Fibroblast of gingiva (primary cell): ENCODE results near the gene MEIKIN.

Experiments
- DNase-seq: peaks from one replicate; pipeline ENCODE4 v3.0.0-alpha.2; 2011; ENCODE audit warnings: low read depth

MEIKIN gene

DNA sequence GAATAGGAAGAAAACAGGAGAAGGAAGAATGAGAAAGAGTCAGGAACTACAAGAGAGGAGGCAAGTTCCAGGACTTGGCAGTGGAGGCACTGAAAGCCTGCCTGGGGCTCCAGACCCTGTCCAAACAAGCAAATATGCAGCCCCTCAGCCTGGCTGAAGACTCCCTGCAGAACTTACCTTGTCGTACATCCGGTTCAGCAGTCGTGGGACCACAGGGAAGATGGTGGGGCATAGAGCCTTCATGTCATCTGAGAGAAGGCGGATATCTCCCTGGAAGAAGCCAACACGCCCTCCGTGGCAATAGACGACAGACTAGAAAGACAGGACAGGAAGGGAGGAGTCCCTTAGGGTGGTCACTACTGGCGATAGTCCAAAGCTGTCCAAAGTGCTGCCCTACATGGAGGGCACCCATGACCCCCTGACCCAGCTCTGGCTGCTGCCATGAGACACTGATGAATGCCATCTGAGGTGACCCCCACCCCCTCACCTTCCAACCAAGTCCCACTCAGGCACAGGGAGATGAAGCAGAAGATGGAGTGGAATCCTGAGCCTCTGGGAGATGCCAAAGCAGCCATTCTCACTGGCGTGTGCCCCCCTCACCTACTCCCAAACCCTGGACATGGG, 27.7 kb upstream of the MEIKIN start:
- no peak for DNase-seq

GRCh38 chr5:131968396-131968954, 23.0 kb upstream of the MEIKIN start:
- DNase-seq, result no peak

DNA sequence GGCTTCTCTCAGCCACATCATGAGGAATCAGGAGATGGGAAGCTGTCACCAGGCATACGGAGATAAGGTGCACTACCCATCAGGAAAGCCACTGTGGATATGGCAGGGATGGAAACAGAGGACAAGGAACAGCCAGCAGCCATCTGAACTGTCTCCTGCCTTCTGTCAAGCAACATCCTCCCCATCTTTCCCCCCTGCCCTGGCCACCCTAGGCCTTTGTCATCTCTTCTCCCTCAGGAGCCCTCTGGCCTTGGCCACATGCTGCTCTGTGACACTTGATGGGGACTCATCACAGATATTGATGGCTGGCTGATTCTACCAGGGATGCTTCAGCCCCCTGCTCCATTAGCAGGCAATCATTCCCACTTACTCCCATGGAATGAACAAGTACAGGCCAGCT, 21.1 kb upstream of the MEIKIN start:
- DNase-seq, result no peak

- DNase-seq, result no peak
Observed at GRCh38 chr5:131965826-131966415, 20.5 kb upstream of the MEIKIN start.

DNA sequence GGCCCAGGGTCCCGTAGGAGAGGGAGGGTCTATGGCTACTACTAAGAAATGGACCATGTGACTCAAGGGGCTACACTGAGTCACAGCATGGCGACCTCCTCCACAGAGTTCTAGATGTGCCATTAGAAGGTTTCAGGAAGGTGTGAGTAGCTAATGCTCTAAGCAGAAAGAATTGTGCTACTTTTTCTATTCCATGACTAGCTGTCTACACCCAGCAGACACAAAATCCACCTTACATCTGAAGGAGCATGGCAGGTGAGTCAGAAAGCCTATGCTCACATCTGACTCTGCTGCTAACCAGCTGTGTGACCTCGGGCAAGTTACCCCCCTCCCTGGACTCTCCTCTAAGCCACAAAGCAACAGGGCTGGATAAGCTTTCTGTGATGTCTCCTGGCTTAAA, 14.4 kb upstream of the MEIKIN start:
- no peak for DNase-seq

DNA sequence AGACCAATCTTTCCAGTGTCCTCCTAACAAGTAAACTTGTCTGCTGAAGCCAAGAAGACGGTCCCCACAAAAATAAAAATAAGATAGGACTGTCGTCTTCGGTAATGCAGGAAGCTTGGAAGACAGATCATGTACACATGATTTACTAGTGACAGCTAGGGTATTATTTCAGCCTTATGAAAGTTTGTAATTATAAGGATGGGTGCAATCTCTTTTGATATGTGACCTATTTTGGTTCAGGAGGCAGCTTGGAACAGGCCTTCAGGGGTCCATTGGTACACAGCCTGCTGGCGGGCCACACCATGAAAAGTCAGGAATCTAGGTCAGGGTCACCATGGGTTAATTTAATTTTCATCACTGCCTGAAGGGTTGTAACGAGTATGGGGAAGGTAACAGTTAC, 13.7 kb upstream of the MEIKIN start:
- DNase-seq, result no peak

DNA sequence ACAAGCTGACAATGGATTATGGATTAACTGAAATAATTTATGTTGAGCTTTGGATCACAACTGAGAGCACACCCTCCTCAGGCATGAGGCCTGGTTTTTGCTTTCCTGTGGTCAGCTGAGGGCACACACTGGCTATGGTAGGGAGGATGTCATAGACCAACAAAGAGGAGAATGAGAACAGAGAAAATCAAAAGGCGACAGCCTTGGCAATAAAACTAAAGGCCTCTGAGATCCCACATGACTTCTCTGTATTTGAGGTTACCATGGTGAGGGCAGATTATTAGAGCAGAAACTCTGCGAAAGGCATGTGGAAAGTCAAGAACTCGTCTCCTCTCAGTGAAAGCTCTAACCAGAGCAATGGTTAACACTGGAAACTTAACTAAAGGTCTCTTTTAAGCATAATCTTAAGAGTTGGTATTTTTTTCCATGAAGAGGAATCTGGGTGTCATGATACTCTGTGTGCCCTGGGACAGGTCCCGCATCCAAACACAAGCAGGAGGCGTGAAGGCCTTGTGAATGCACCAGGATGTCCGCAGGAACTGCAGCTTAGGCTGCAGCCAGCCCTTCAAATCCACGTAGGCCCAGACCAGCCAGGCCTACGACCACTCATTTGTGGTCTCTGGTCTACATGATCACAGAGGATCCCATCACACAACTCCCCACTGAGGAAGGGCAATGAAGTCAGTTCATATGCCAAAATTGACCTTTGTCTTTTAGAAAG, 12.4 kb upstream of the MEIKIN start:
- DNase-seq, result no peak

DNA sequence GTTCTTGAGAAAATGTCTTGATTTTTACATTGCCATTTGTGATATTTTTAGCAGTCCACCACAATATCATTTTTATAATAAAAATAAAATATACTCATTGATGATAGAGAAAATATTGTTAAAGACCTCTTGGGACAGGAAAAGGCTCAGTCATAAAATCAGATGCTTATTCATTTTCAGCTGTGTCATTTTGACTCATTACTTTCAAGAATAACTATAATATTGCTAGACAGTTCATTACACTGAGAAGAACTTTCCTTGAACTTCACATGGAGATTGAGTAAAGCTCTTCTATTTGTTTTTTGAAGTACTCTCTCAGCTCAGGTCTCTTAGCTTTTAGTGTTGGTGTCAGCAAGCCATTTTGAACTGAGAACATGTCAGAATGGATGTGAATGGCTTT, 8.5 kb upstream of the MEIKIN start:
- DNase-seq, result no peak

DNA sequence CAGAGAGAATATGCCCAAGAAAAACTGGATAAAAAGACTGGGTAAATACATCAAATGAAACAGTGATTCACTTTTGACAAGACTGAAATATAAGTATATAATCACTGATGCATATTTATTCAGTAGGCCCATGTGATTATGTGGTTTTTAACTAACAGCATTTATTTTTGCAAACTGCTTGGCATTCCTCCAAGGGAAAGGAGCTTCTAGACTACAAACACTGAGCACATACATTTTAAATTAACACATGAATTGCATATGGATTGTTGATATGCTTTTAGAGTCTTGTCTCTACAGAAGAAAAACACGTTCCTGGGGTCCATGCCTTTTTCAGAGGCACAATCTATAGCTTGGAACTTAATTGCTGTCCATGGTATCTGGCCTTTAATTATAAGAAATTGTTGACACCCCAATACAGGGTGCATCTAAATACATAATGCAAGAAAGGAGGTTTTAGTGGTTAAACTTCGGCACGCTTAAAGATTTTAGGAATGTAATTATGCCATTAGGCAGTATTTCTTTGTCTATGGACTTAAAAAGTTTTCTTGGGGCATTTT, 6.9 kb upstream of the MEIKIN start:
- peak; percentile 12 for DNase-seq

- no peak for DNase-seq
Observed at GRCh38 chr5:131950706-131951105, 5.2 kb upstream of the MEIKIN start.

DNA sequence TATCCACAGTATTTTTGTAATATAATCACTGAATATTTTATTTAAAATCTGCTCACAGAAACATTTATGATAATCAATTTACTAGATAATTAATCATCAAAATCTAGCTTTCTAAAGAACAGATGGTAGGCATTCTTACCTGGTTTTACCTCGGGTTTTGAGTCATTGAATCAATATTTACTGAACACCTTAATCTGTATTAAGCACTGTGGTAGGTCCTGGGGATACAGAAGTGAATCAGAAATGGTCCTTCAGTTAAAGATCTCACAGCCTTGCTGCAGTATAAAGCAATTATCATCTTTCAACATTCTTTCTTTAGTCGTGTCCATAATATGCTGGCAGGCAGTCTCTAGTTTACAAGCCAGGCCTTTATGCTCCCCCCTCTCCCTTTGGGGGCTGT, 2.0 kb upstream of the MEIKIN start:
- no peak for DNase-seq

DNA sequence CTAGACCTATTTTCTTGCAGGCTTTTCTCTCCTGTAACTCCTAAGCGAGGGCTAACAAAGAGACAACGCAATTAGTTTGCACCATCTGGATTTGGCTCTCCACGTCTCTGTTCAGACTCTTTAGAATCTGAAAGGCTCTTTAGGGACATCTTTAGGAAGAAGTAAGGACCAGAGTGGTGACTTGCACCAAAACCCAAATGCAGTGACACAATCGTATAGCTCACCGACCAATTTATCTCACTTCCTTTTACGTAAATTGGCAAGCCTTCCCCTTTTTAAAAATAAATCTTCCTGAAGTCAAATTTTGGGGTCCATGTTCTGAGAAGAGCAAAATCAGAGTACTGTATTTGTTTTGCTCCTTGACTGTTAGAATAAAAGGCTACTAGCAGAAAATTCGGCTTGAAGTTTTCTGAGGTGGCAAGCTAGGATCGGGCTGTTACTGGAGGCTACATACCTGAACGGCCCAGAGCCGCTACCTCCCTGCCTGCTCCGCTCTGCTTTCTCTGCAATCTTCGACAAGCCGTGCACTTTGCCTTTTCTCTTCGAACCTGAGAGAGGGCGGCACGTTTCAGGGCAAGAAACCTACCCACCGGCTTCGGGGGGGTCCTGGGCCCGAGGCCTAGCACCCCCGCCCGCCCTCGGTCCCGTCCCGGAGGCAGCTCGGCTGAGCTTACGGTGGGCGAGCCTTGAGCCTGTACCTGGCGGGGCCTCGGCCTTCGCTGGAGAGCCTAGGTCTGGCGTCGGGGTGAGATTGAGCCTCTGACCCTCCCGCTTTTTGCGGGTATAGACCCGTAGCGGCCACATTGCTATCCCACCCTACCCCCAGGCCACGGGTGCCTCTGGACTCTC, 537 bp downstream of the MEIKIN start:
- DNase-seq, result no peak

DNA sequence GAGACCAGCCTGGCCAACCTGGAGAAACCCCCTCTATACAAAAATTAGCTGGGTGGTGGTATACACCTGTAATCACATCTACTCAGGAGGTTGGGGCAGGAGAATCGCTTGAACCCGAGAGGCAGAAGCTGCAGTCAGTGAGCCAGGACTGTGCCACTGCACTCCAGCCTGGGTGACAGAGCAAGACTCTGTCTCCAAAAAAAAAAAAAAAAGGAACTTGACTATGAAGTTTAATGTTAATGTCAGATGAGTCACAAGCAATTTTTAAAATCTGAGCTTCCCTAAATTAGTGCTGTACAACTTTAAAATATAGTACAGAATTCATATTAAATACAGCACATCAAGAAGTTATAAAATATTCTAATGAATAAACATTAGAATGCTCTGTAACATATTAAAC, 1.5 kb downstream of the MEIKIN start:
- DNase-seq, result no peak

DNA sequence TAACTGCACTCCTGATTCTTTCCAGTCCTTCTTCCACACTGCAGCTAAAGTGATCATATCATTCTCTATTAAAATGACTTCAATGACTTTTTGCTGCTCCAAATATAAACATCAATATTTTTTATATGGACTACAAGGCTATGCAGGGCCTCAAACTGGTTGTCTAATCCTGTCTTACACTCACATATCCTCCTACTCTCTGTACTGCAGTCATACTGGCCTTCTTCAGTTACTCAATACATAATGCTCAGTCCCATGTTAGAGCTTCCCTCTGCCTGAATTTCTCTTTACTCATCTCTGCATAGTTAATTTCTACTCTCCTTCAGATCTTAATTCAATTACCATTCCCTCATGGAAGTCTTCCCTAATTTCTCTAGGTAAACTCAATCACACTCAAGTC, 3.4 kb downstream of the MEIKIN start:
- no peak for DNase-seq

DNA sequence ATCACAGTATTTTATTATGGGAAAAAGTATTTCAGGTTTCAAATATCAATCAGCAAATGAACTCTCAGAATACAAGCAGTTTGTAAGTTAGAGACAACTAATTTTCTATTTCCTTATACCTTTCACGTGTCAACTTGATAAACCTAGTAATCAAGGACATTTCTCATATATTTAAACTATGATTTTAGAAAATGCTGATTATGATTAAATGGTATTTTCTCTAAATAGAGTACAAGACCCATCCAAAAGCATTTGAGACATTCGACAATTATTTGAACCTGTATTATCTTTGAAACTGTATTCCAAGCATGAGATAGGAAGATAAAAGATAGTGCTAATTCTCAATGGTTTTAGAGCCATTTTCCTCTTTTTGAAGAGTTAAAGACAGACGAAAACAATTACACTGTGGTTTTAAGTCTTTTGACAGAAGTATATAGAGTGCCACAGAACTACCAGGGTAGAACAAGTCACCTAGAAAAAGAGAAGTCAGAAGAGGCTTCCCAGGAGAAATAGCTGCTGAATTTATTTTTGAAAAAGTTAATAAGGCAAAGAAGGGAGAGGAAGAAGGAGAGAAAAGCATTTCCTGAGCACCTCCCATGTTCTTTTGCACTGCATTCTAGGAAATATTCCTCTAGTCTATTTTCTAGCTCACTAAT, 5.6 kb downstream of the MEIKIN start:
- no peak for DNase-seq

- no peak for DNase-seq
Observed at GRCh38 chr5:131932235-131932634, 13.2 kb downstream of the MEIKIN start.

- no peak for DNase-seq
Observed at GRCh38 chr5:131928957-131929356, 16.5 kb downstream of the MEIKIN start.

DNA sequence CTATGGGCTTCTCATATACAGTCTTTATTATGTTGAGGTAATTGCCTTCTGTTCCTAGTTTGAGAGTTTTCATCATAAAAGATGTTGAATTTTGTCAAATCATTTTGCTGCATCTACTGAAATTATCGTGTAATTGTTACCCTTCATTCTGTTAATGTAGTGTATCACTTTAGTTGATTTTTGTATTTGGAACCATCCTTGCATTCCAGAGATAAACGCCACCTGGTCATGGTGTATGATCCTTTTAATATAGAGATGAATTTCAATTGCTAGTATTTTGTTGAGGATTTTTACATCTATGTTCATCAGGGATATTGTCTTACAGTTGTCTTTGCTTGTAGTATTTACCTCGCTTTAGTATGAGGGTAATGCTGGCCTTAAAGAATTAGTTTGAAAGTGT, 19.3 kb downstream of the MEIKIN start:
- DNase-seq, result no peak

DNA sequence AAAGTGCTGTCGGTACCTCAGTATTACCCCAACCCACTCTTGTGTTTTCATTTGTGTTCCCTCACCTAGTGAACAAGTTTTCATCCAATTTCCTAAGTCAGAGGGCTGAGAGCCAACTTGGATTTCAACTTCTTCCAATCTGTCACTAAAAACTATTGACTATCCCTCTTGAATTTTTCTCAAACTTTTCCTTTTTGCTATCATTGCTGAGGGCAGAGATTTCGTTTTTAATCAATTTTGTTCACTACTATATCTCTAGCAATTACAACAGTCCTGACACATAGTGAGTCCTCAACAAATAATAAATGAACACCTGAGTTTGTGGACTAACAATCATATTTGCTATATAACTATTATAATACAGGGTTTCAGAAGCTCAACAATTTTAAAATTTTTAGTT, 29.0 kb downstream of the MEIKIN start:
- no peak for DNase-seq

DNA sequence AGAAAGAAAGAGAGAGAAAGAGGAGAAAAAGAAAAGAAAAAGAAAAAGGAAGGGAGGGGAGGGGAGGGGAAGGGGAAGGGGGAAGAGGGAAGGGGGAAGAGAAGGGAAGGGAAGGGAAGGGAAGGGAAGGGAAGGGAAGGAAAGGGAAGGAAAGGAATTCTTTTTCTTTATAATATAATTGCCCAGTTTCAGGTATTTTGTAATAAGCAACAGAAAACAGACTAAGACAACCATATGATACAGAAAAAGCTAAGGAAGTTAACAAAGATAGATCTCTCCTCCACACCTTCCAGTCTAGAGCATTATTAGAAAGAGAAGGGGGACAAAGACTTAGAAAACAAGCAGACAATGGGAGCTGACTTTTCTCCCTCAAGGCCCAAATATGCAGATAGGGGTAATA, 31.0 kb downstream of the MEIKIN start:
- no peak for DNase-seq

DNA sequence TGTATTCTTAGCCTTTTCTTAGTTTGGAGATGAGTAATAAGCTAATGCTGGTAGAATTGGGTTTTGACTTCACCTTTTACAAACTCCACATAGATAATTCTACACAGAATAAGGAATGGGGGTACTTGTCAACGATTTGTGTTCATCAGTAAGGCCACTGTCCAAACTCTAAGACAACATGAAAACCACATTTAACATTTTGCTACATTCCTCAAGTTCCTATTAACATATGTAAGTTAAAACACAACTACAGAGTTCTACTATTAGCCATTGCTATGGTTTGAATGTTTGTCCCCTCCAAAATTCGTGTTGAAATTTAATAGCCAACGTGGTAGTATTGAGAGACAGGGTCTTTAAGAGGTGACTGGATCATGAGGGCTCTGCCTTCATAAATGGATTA, 31.9 kb downstream of the MEIKIN start:
- DNase-seq, result no peak

DNA sequence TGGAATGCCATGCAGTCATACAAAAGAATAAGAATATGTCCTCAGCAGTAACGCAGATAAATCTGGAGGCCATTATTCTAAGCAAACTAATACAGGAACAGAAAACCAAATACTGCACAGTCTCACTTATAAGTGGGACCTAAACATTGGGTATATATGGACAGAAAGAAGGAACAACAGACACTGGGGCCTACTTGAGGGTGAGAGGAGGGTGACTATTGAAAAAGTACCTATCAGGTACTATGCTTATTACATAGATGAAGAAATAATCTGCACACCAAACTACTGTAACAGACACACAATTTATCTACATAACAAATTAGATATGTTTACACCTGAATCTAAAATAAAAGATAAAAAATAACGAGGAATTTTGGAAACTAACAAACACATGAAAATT, 38.8 kb downstream of the MEIKIN start:
- no peak for DNase-seq
